Progenitor cell of endocrine pancreas (in vitro differentiated cells): ENCODE measurements around the gene UBAP2L. TPM values are rescaled to one million over a fixed set of nuclear protein-coding genes. Genes with fewer than 3 reads are reported as not detected.
A peak's percentile ranks its signal among the peaks of the same experiment; 100 is the strongest.

Experiments
- DNase-seq: peaks from one replicate; pipeline ENCODE4 v3.0.0; 2021; ENCODE audit warnings: low spot score; ENCODE audit not compliant: unreplicated experiment
- H3K27ac Mint-ChIP-seq: 2 replicates; pipeline ENCODE4 v1.8.0; 2021; ENCODE audit warnings: mild to moderate bottlenecking, moderate library complexity, mixed read lengths
- H3K27me3 Mint-ChIP-seq: 2 replicates; pipeline ENCODE4 v1.8.0; 2021; ENCODE audit warnings: mixed read lengths
- H3K36me3 Mint-ChIP-seq: 2 replicates; pipeline ENCODE4 v1.8.0; 2022; ENCODE audit warnings: mixed read lengths; ENCODE audit not compliant: insufficient read depth
- H3K4me1 Mint-ChIP-seq: 2 replicates; pipeline ENCODE4 v1.8.0; 2021; ENCODE audit warnings: low read depth, mixed read lengths
- H3K4me3 Mint-ChIP-seq: 2 replicates; pipeline ENCODE4 v1.8.0; 2021; ENCODE audit warnings: low read depth, mild to moderate bottlenecking, moderate library complexity, mixed read lengths
- H3K9me3 Mint-ChIP-seq: 2 replicates; pipeline ENCODE4 v1.8.0; 2021; ENCODE audit warnings: low read depth, mixed read lengths
- microRNA-seq: library from miRNA; unstranded; fragments of <30 nt; microRNA quantifications from one replicate; pipeline ENCODE4 v1.1.0, GENCODE V29; 2020; ENCODE audit warnings: borderline number of aligned reads; ENCODE audit not compliant: unreplicated experiment
- total RNA-seq: library from RNA; stranded (reverse); gene quantifications from 2 replicates; pipeline ENCODE4 v1.2.1, GENCODE V29; 2021
- TF ChIP-seq, protein P1 (sequence below): fragments of 200-600 bp; sonication (generic); IDR thresholded peaks from one replicate; pipeline ENCODE4 v1.5.0; 2021; ENCODE audit warnings: antibody characterized with exemption, mild to moderate bottlenecking; ENCODE audit not compliant: unreplicated experiment

The UBAP2L gene
- total RNA-seq, 1 donor from 2014 or later: 268 TPM

- TF ChIP-seq, protein P1, sequence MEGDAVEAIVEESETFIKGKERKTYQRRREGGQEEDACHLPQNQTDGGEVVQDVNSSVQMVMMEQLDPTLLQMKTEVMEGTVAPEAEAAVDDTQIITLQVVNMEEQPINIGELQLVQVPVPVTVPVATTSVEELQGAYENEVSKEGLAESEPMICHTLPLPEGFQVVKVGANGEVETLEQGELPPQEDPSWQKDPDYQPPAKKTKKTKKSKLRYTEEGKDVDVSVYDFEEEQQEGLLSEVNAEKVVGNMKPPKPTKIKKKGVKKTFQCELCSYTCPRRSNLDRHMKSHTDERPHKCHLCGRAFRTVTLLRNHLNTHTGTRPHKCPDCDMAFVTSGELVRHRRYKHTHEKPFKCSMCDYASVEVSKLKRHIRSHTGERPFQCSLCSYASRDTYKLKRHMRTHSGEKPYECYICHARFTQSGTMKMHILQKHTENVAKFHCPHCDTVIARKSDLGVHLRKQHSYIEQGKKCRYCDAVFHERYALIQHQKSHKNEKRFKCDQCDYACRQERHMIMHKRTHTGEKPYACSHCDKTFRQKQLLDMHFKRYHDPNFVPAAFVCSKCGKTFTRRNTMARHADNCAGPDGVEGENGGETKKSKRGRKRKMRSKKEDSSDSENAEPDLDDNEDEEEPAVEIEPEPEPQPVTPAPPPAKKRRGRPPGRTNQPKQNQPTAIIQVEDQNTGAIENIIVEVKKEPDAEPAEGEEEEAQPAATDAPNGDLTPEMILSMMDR: no peak
- H3K27me3 Mint-ChIP-seq: no peaks in the 10 kb centered on the region
- H3K4me3 Mint-ChIP-seq: no peak overlapping the region
- DNase-seq: no peak
- peaks cover 9% of the 10 kb centered on the region for H3K4me1 Mint-ChIP-seq
- H3K27ac Mint-ChIP-seq: no peak overlapping the region
- H3K36me3 Mint-ChIP-seq: no peaks in the 10 kb centered on the region
- peaks cover 4% of the 10 kb centered on the region for H3K9me3 Mint-ChIP-seq
These were observed 95.9 kb downstream of the UBAP2L start for GRCh38 chr1:154316704-154317103.

- H3K4me1 Mint-ChIP-seq: peaks cover 9% of the 10 kb centered on the region
- DNase-seq: no peak
- peaks cover 3% of the 10 kb centered on the region for H3K27me3 Mint-ChIP-seq
- no peak overlapping the region for H3K4me3 Mint-ChIP-seq
- TF ChIP-seq, protein P1: no peak
- no peaks in the 10 kb centered on the region for H3K36me3 Mint-ChIP-seq
- peaks cover 4% of the 10 kb centered on the region for H3K9me3 Mint-ChIP-seq
- H3K27ac Mint-ChIP-seq: no peak overlapping the region
These were observed 97.6 kb downstream of the UBAP2L start for GRCh38 chr1:154318386-154318785.

Small RNAs within 50 kb of the gene (microRNA-seq; reads per million reads assigned to microRNA genes)
- gene MIR190B: 15.5 reads per million, percentile 26 among the genes with 10 or more reads in this experiment

Other genes with a start within 250 kb of the UBAP2L start
- 75.0 and 76.5 TPM in 2 replicates for gene JTB, start 243.3 kb upstream of the UBAP2L start, total RNA-seq
- gene RAB13, start 234.6 kb upstream of the UBAP2L start, total RNA-seq: 83.3 and 90.4 TPM in 2 replicates
- gene RPS27, start 230.2 kb upstream of the UBAP2L start, total RNA-seq: 2,170 and 2,294 TPM in 2 replicates
- gene NUP210L, start 65.9 kb upstream of the UBAP2L start, total RNA-seq: 0.05 and 0.07 TPM in 2 replicates
- 298 and 304 TPM in 2 replicates for gene TPM3, start 28.9 kb upstream of the UBAP2L start, total RNA-seq
- gene CFAP141, start 14.6 kb upstream of the UBAP2L start, total RNA-seq: not detected in 2 replicates
- 51.0 and 52.3 TPM in 2 replicates for gene HAX1, start 51.7 kb downstream of the UBAP2L start, total RNA-seq
- gene AQP10, start 100.1 kb downstream of the UBAP2L start, total RNA-seq: 0.64 and 0.96 TPM in 2 replicates
- gene ATP8B2, start 104.6 kb downstream of the UBAP2L start, total RNA-seq: 45.9 and 47.4 TPM in 2 replicates
- gene IL6R, start 184.4 kb downstream of the UBAP2L start, total RNA-seq: 2.0 and 3.1 TPM in 2 replicates